ENCODE measurements around the gene UBE3D. TPM values are rescaled to one million over a fixed set of nuclear protein-coding genes. Genes with fewer than 3 reads are reported as not detected.

UBE3D gene
- total RNA-seq, 1 experiment from 2014 or later: 14.0 TPM

- POLR2A ChIA-PET: no interaction called here
- H3K36me3 Mint-ChIP-seq: no peaks in the 10 kb centered on the region; the same call in 1 of the 2 replicates
- no peaks in the 10 kb centered on the region; the same call in 1 of the 2 replicates for H3K27me3 Mint-ChIP-seq (ENCODE audit: low read depth)
- no peak for TF ChIP-seq ZNF396 (CRISPR knock-in tag; IDR thresholded peaks at IDR 0.05; ENCODE audit: borderline replicate concordance)
- DNase-seq (ENCODE audit: low spot score) (no peak), ATAC-seq (no peak)
- peaks cover 26% of the 10 kb centered on the region for H3K4me1 Mint-ChIP-seq
- no peak overlapping the region for H3K27ac Mint-ChIP-seq
- CTCF ChIA-PET: no interaction called here
- no peak overlapping the region for H3K4me3 Mint-ChIP-seq
- no peaks in the 10 kb centered on the region for H3K9me3 Mint-ChIP-seq
Observed at GRCh38 chr6:82889143-82889542, 176.5 kb downstream of the UBE3D start.

GRCh38 chr6:82882363-82883023 is 183.1 kb downstream of the UBE3D start:
- Mint-ChIP-seq H3K4me1 (no peaks in the 10 kb centered on the region), H3K27ac (no peak overlapping the region), H3K9me3 (no peaks in the 10 kb centered on the region), H3K27me3 (ENCODE audit: low read depth) (no peaks in the 10 kb centered on the region; the same call in 1 of the 2 replicates), H3K4me3 (no peak overlapping the region), H3K36me3 (no peaks in the 10 kb centered on the region)
- CTCF ChIA-PET: no interaction called here
- no peak for ATAC-seq
- TF ChIP-seq CTCF (IDR thresholded peaks at IDR 0.05): no peak
- no peak for TF ChIP-seq ZBTB21 (CRISPR knock-in tag; IDR thresholded peaks at IDR 0.05; ENCODE audit: borderline replicate concordance)
- no peak for TF ChIP-seq MXD4 (CRISPR knock-in tag; IDR thresholded peaks at IDR 0.05; ENCODE audit: borderline replicate concordance)
- POLR2A ChIA-PET: no interaction called here
- DNase-seq (ENCODE audit: low spot score): no peak

GRCh38 chr6:82881519-82881918 is 184.1 kb downstream of the UBE3D start:
- Mint-ChIP-seq H3K4me1 (no peaks in the 10 kb centered on the region), H3K4me3 (no peak overlapping the region), H3K36me3 (no peaks in the 10 kb centered on the region), H3K27me3 (ENCODE audit: low read depth) (no peaks in the 10 kb centered on the region), H3K27ac (no peak overlapping the region), H3K9me3 (no peaks in the 10 kb centered on the region)
- TF ChIP-seq IRF2 (CRISPR knock-in tag; IDR thresholded peaks at IDR 0.05; ENCODE audit: borderline replicate concordance, low read depth) (no peak), TEAD4 (CRISPR knock-in tag; IDR thresholded peaks at IDR 0.05) (no peak), MXD4 (CRISPR knock-in tag; IDR thresholded peaks at IDR 0.05; ENCODE audit: borderline replicate concordance) (no peak), PRDM15 (CRISPR knock-in tag; IDR thresholded peaks at IDR 0.05) (no peak), MAX (CRISPR knock-in tag; IDR thresholded peaks at IDR 0.05) (no peak), SMAD4 (CRISPR knock-in tag; IDR thresholded peaks at IDR 0.05) (no peak), FOXK1 (CRISPR knock-in tag; IDR thresholded peaks at IDR 0.05) (no peak), USF2 (CRISPR knock-in tag; IDR thresholded peaks at IDR 0.05) (no peak), TP53 (CRISPR knock-in tag; IDR thresholded peaks at IDR 0.05) (no peak), FOXP1 (CRISPR knock-in tag; IDR thresholded peaks at IDR 0.05; ENCODE audit: borderline replicate concordance) (no peak), ZNF281 (CRISPR knock-in tag; IDR thresholded peaks at IDR 0.05) (no peak), JAZF1 (CRISPR knock-in tag; IDR thresholded peaks at IDR 0.05) (no peak), ZBTB43 (CRISPR knock-in tag; IDR thresholded peaks at IDR 0.05) (no peak), JUN (CRISPR knock-in tag; IDR thresholded peaks at IDR 0.05) (no peak), OVOL2 (CRISPR knock-in tag; IDR thresholded peaks at IDR 0.05; ENCODE audit: borderline replicate concordance) (no peak), ZMAT4 (CRISPR knock-in tag; IDR thresholded peaks at IDR 0.05) (no peak), ATF3 (CRISPR knock-in tag; conservative IDR thresholded peaks at IDR 0.05) (no peak)
- ChIA-PET CTCF (interaction anchor here (1.0 kb wide), 1 partner anchor 610 kb away, joined by 3 read pairs; no protein-coding TSS in a partner anchor), POLR2A (no interaction called here)
- DNase-seq (ENCODE audit: low spot score): no peak
- ATAC-seq: no peak
